Activated CD4-positive, alpha-beta memory T cell treated with anti-CD3 and anti-CD28 coated beads, Interleukin-2, amount 10 ng/mL, durations not matched to agents 7 days and 5 days (primary cell): ENCODE measurements around the gene GATAD2B. TPM values are rescaled to one million over a fixed set of nuclear protein-coding genes. Genes with fewer than 3 reads are reported as not detected.
"Not testable (repeated sequence)": the region's sequence is repeated elsewhere in the genome, so short reads cannot be mapped to it uniquely, and the experiment has no call there.

Experiments used
- CTCF ChIA-PET: fragments of 350-600 bp; sonication (Branson Sonifier 250); formaldehyde crosslinking; loops from one replicate; lab custom pipeline; 2021; ENCODE audit warnings: antibody characterized with exemption, inconsistent platforms; lab: Charles Lee
- POLR2A ChIA-PET: fragments of 350-600 bp; sonication (Branson Sonifier 250); formaldehyde crosslinking; loops from one replicate; lab custom pipeline; 2021; ENCODE audit warnings: antibody characterized with exemption; lab: Charles Lee
- DNase-seq: peaks from one replicate; pipeline ENCODE4 v3.0.0-alpha.2; 2020
- H3K27ac Mint-ChIP-seq: one replicate; pipeline ENCODE4 v1.8.0; 2021; ENCODE audit warnings: mild to moderate bottlenecking, mixed read lengths
- H3K27me3 Mint-ChIP-seq: one replicate; pipeline ENCODE4 v1.8.0; 2021; ENCODE audit warnings: mixed read lengths
- H3K36me3 Mint-ChIP-seq: one replicate; pipeline ENCODE4 v1.8.0; 2021; ENCODE audit warnings: low read depth, mixed read lengths
- H3K4me1 Mint-ChIP-seq: one replicate; pipeline ENCODE4 v1.8.0; 2021; ENCODE audit warnings: mixed read lengths
- H3K4me3 Mint-ChIP-seq: one replicate; pipeline ENCODE4 v1.8.0; 2021; ENCODE audit warnings: mild to moderate bottlenecking, mixed read lengths
- H3K9me3 Mint-ChIP-seq: one replicate; pipeline ENCODE4 v1.8.0; 2021; ENCODE audit warnings: mixed read lengths
- total RNA-seq, 2 experiments: library from RNA; stranded (reverse); gene quantifications; one replicate each; pipeline ENCODE4 v1.2.3, GENCODE V29; 2021

GATAD2B gene
- total RNA-seq, 2 experiments from 2014 or later = 70.8 to 71.1 TPM

- not testable (repeated sequence) for H3K4me3 Mint-ChIP-seq, H3K27me3 Mint-ChIP-seq, H3K9me3 Mint-ChIP-seq, DNase-seq, H3K27ac Mint-ChIP-seq
- peaks cover 19% of the 10 kb centered on the region for H3K4me1 Mint-ChIP-seq
- POLR2A ChIA-PET = interaction anchor here (1.5 kb wide), 1 partner anchor 17 kb away, joined by 4 read pairs; the partner anchor contains the start of gene GATAD2B
- peaks cover 17% of the 10 kb centered on the region for H3K36me3 Mint-ChIP-seq
- CTCF ChIA-PET = interaction anchor here (0.7 to 1.4 kb wide), 4 partner anchors 8 to 108 kb away, joined by 3 to 4 read pairs (median 3); partner anchors contain the start of genes DENND4B and GATAD2B
Measured at GRCh38 chr1:153905908-153906307, 16.9 kb downstream of the GATAD2B start.

- H3K27me3 Mint-ChIP-seq = no peaks in the 10 kb centered on the region
- peaks cover 22% of the 10 kb centered on the region for H3K36me3 Mint-ChIP-seq
- CTCF ChIA-PET = interaction anchor here (0.9 kb wide), 1 partner anchor 29 kb away, joined by 4 read pairs; no protein-coding TSS in a partner anchor
- peaks cover 21% of the 10 kb centered on the region for H3K4me1 Mint-ChIP-seq
- POLR2A ChIA-PET = no interaction called here
- no peak overlapping the region for H3K4me3 Mint-ChIP-seq
- H3K27ac Mint-ChIP-seq = no peak overlapping the region
- no peak for DNase-seq
- H3K9me3 Mint-ChIP-seq = no peaks in the 10 kb centered on the region
Measured at GRCh38 chr1:153903841-153904455, 18.8 kb downstream of the GATAD2B start.

- Mint-ChIP-seq H3K27ac (no peak overlapping the region), H3K27me3 (no peaks in the 10 kb centered on the region), H3K9me3 (no peaks in the 10 kb centered on the region), H3K4me1 (peaks cover 12% of the 10 kb centered on the region), H3K36me3 (peaks cover 17% of the 10 kb centered on the region), H3K4me3 (no peak overlapping the region)
- no peak for DNase-seq
- ChIA-PET POLR2A (interaction anchor here (1.2 kb wide), 1 partner anchor 24 kb away, joined by 4 read pairs; no protein-coding TSS in a partner anchor), CTCF (no interaction called here)
Measured at GRCh38 chr1:153899509-153899908, 23.3 kb downstream of the GATAD2B start.

GRCh38 chr1:153895866-153896265, 26.9 kb downstream of the GATAD2B start:
- not testable (repeated sequence) for H3K27ac Mint-ChIP-seq

GRCh38 chr1:153891042-153891441, 31.7 kb downstream of the GATAD2B start:
- Mint-ChIP-seq H3K36me3 (peaks cover 16% of the 10 kb centered on the region), H3K4me1 (peaks cover 32% of the 10 kb centered on the region)
- H3K4me3 Mint-ChIP-seq, H3K27me3 Mint-ChIP-seq, H3K9me3 Mint-ChIP-seq, POLR2A ChIA-PET, DNase-seq, H3K27ac Mint-ChIP-seq, CTCF ChIA-PET: not testable (repeated sequence)

More at GRCh38 chr1:153895866-153896265, 26.9 kb downstream of the GATAD2B start:
- H3K9me3 Mint-ChIP-seq, H3K4me3 Mint-ChIP-seq, H3K27me3 Mint-ChIP-seq, CTCF ChIA-PET, DNase-seq: not testable (repeated sequence)
- POLR2A ChIA-PET = interaction anchor here (1.1 to 2.4 kb wide), 3 partner anchors 15 to 81 kb away, joined by 5 to 6 read pairs (median 5); partner anchors contain the start of gene JTB
- H3K36me3 Mint-ChIP-seq = peaks cover 23% of the 10 kb centered on the region
- peaks cover 13% of the 10 kb centered on the region for H3K4me1 Mint-ChIP-seq

GRCh38 chr1:153888533-153888932, 34.2 kb downstream of the GATAD2B start:
- H3K9me3 Mint-ChIP-seq = no peaks in the 10 kb centered on the region
- ChIA-PET POLR2A (interaction anchor here (1.2 to 1.5 kb wide), 2 partner anchors 13 to 89 kb away, joined by 3 read pairs; partner anchors contain the start of gene JTB), CTCF (interaction anchor here (1.1 to 1.5 kb wide), 2 partner anchors 13 to 99 kb away, joined by 4 read pairs; no protein-coding TSS in a partner anchor)
- peak overlapping the region; percentile 14 for H3K27ac Mint-ChIP-seq
- H3K27me3 Mint-ChIP-seq = no peaks in the 10 kb centered on the region
- DNase-seq = no peak
- H3K4me3 Mint-ChIP-seq = no peak overlapping the region
- H3K36me3 Mint-ChIP-seq = peaks cover 16% of the 10 kb centered on the region
- peaks cover 31% of the 10 kb centered on the region for H3K4me1 Mint-ChIP-seq

GRCh38 chr1:153886127-153886526, 36.6 kb downstream of the GATAD2B start:
- H3K27ac Mint-ChIP-seq = no peak overlapping the region
- no peak for DNase-seq
- peaks cover 12% of the 10 kb centered on the region for H3K36me3 Mint-ChIP-seq
- POLR2A ChIA-PET = no interaction called here
- H3K27me3 Mint-ChIP-seq = no peaks in the 10 kb centered on the region
- H3K4me3 Mint-ChIP-seq = no peak overlapping the region
- H3K4me1 Mint-ChIP-seq = peaks cover 31% of the 10 kb centered on the region
- H3K9me3 Mint-ChIP-seq = no peaks in the 10 kb centered on the region
- CTCF ChIA-PET = no interaction called here

GRCh38 chr1:153883223-153883622, 39.5 kb downstream of the GATAD2B start:
- DNase-seq = no peak
- ChIA-PET POLR2A (interaction anchor here (0.6 kb wide), 1 partner anchor 260 kb away, joined by 4 read pairs; no protein-coding TSS in a partner anchor), CTCF (no interaction called here)
- Mint-ChIP-seq H3K27ac (no peak overlapping the region), H3K4me1 (peaks cover 15% of the 10 kb centered on the region), H3K27me3 (no peaks in the 10 kb centered on the region), H3K9me3 (no peaks in the 10 kb centered on the region), H3K4me3 (no peak overlapping the region), H3K36me3 (peaks cover 6% of the 10 kb centered on the region)

- Mint-ChIP-seq H3K4me1 (peaks cover 8% of the 10 kb centered on the region), H3K4me3 (no peak overlapping the region), H3K27me3 (no peaks in the 10 kb centered on the region), H3K27ac (no peak overlapping the region), H3K36me3 (peaks cover 6% of the 10 kb centered on the region), H3K9me3 (no peaks in the 10 kb centered on the region)
- ChIA-PET CTCF (no interaction called here), POLR2A (no interaction called here)
- no peak for DNase-seq
Measured at GRCh38 chr1:153882296-153882912, 40.4 kb downstream of the GATAD2B start.

- Mint-ChIP-seq H3K4me1 (peaks cover 2% of the 10 kb centered on the region), H3K36me3 (peaks cover 3% of the 10 kb centered on the region), H3K4me3 (no peak overlapping the region), H3K9me3 (no peaks in the 10 kb centered on the region), H3K27me3 (no peaks in the 10 kb centered on the region), H3K27ac (no peak overlapping the region)
- ChIA-PET POLR2A (no interaction called here), CTCF (no interaction called here)
- no peak for DNase-seq
Measured at GRCh38 chr1:153881751-153882150, 41.0 kb downstream of the GATAD2B start.

GRCh38 chr1:153880962-153881361, 41.8 kb downstream of the GATAD2B start:
- peaks cover 2% of the 10 kb centered on the region for H3K36me3 Mint-ChIP-seq

GRCh38 chr1:153880024-153880423, 42.7 kb downstream of the GATAD2B start:
- POLR2A ChIA-PET = no interaction called here
- H3K27ac Mint-ChIP-seq = no peak overlapping the region

More at GRCh38 chr1:153880962-153881361, 41.8 kb downstream of the GATAD2B start:
- ChIA-PET CTCF (no interaction called here), POLR2A (no interaction called here)
- H3K27ac Mint-ChIP-seq = no peak overlapping the region
- H3K4me3 Mint-ChIP-seq = no peak overlapping the region
- peaks cover 5% of the 10 kb centered on the region for H3K4me1 Mint-ChIP-seq
- no peak for DNase-seq
- no peaks in the 10 kb centered on the region for H3K27me3 Mint-ChIP-seq
- H3K9me3 Mint-ChIP-seq = no peaks in the 10 kb centered on the region

GRCh38 chr1:153877112-153877511, 45.7 kb downstream of the GATAD2B start:
- no peak overlapping the region for H3K27ac Mint-ChIP-seq
- no peaks in the 10 kb centered on the region for H3K27me3 Mint-ChIP-seq
- ChIA-PET POLR2A (no interaction called here), CTCF (no interaction called here)
- DNase-seq = no peak
- no peak overlapping the region for H3K4me3 Mint-ChIP-seq
- peaks cover 12% of the 10 kb centered on the region for H3K4me1 Mint-ChIP-seq
- H3K36me3 Mint-ChIP-seq = peaks cover 7% of the 10 kb centered on the region
- H3K9me3 Mint-ChIP-seq = no peaks in the 10 kb centered on the region

More at GRCh38 chr1:153880024-153880423, 42.7 kb downstream of the GATAD2B start:
- CTCF ChIA-PET = no interaction called here
- peaks cover 6% of the 10 kb centered on the region for H3K36me3 Mint-ChIP-seq
- no peak for DNase-seq
- H3K27me3 Mint-ChIP-seq = no peaks in the 10 kb centered on the region
- H3K4me1 Mint-ChIP-seq = peaks cover 11% of the 10 kb centered on the region
- H3K4me3 Mint-ChIP-seq = no peak overlapping the region
- no peaks in the 10 kb centered on the region for H3K9me3 Mint-ChIP-seq
